HepG2 (cell line): Measurements from ENCODE around the gene CLEC2A. TPM values are rescaled to one million over a fixed set of nuclear protein-coding genes. Genes with fewer than 3 reads are reported as not detected.

ENCODE experiments used
- ATAC-seq: fragments of 200-7000 bp; cut with Tn5 transposase; 3 replicates; pipeline ENCODE4 v1.9.1; 2020; ENCODE audit warnings: mild to moderate bottlenecking, moderate library complexity
- BruUV-seq: library from RNA; stranded (reverse); fragments of 400-500 nt; replicated peaks from 2 replicates; lab custom pipeline; 2021; lab: Mats Ljungman, UMichigan
- CTCF ChIA-PET: fragments of 300-600 bp; formaldehyde crosslinking; extraction: SDS; loops from one replicate; lab custom pipeline; 2021; ENCODE audit warnings: low total read pairs, inconsistent platforms, low intra/inter-chr PET ratio; lab: Yijun Ruan, JAX
- POLR2A ChIA-PET: fragments of 350-600 bp; sonication (Branson Sonifier 250); formaldehyde crosslinking; loops from one replicate; lab custom pipeline; 2020; ENCODE audit warnings: antibody characterized with exemption, inconsistent platforms; lab: Yijun Ruan, JAX
- DNase-seq: peaks from one replicate; pipeline ENCODE4 v3.0.0-alpha.2; 2015; ENCODE audit warnings: low spot score
- FAIRE-seq: peaks from 3 replicates; lab custom pipeline; 2011; peaks lifted over from hg19 to GRCh38; lab: Jason Lieb, UNC
- H2AFZ ChIP-seq: one replicate; pipeline ENCODE4 v1.6.1; 2011; ENCODE audit warnings: low read length, inconsistent platforms
- H3K27ac ChIP-seq: fragments of 300-600 bp; 3 replicates; pipeline ENCODE4 v1.8.0; 2011; ENCODE audit warnings: mixed run types, mild to moderate bottlenecking, mixed read lengths, low read length, inconsistent platforms; ENCODE audit not compliant: insufficient read depth; ENCODE audit errors: extremely low read length
- H3K27me3 ChIP-seq, 2 experiments: fragments of 200-600 bp in 1 of 2; 2 replicates in 1 of 2; 3 replicates in 1 of 2; pipeline versions ENCODE4 v1.6.0 to v1.8.0; 2011; ENCODE audit warnings: low read length in 2 of 2, mild to moderate bottlenecking in 2 of 2, moderate library complexity in 2 of 2, inconsistent platforms in 1 of 2; ENCODE audit not compliant: insufficient read depth in 2 of 2, control insufficient read depth in 1 of 2
- H3K36me3 ChIP-seq, 2 experiments: fragments of 200-600 bp in 1 of 2; replicated peaks in 1 of 2; 2 replicates in 1 of 2; 3 replicates in 1 of 2; pipeline versions ENCODE4 v1.5.1 to v1.8.0; 2011; ENCODE audit warnings: low read length in 2 of 2, inconsistent platforms in 1 of 2; ENCODE audit not compliant: insufficient read depth in 2 of 2, control insufficient read depth in 1 of 2
- H3K4me1 ChIP-seq: 2 replicates; pipeline ENCODE4 v1.5.1; 2012; ENCODE audit warnings: low read length, inconsistent platforms; ENCODE audit not compliant: insufficient read depth
- H3K4me2 ChIP-seq: 2 replicates; pipeline ENCODE4 v1.6.0; 2011; ENCODE audit warnings: low read depth, low read length, inconsistent platforms
- H3K4me3 ChIP-seq, 3 experiments: fragments of 200-600 bp in 1 of 3; sonication (generic), shearing (Covaris generic) in 1 of 3; replicated peaks in 1 of 3; 2 replicates each; pipeline ENCODE4 v1.5.1; 2011 to 2016; ENCODE audit warnings: low read length in 3 of 3, inconsistent platforms in 2 of 3, low read depth in 2 of 3, mild to moderate bottlenecking in 2 of 3, control low read depth in 1 of 3, mixed read lengths in 1 of 3; ENCODE audit not compliant: insufficient read depth in 1 of 3
- H3K79me2 ChIP-seq: one replicate; pipeline ENCODE4 v1.6.1; 2011; ENCODE audit warnings: low read length, inconsistent platforms; ENCODE audit not compliant: insufficient read depth
- H3K9ac ChIP-seq: 2 replicates; pipeline ENCODE4 v1.6.0; 2011; ENCODE audit warnings: mild to moderate bottlenecking, low read depth, low read length, inconsistent platforms; ENCODE audit not compliant: insufficient read depth
- H3K9me3 ChIP-seq: 2 replicates; pipeline ENCODE4 v1.5.1; 2012; ENCODE audit warnings: mild to moderate bottlenecking, low read length
- H4K20me1 ChIP-seq: 2 replicates; pipeline ENCODE4 v1.6.0; 2011; ENCODE audit warnings: inconsistent platforms, mild to moderate bottlenecking, low read length, moderate library complexity; ENCODE audit not compliant: insufficient read depth
- ELF3 ChIP-seq: IDR thresholded peaks from 2 replicates; pipeline ENCODE4 v1.6.1; 2016; ENCODE audit warnings: missing genetic modification reagents, missing compliant biosample characterization
- HIVEP1 ChIP-seq: sonication (generic); formaldehyde crosslinking; IDR thresholded peaks from 2 replicates; pipeline ENCODE4 v1.4.0; 2020; ENCODE audit warnings: mild to moderate bottlenecking, missing genetic modification reagents
- MEIS2 ChIP-seq: sonication (generic); formaldehyde crosslinking; IDR thresholded peaks from 2 replicates; pipeline ENCODE4 v1.9.0; 2021; ENCODE audit warnings: mild to moderate bottlenecking, missing genetic modification reagents
- NFRKB ChIP-seq: fragments of 450-650 bp; IDR thresholded peaks from 2 replicates; pipeline ENCODE4 v1.6.1; 2017
- RAD51 ChIP-seq: fragments of 450-650 bp; IDR thresholded peaks from 2 replicates; pipeline ENCODE4 v1.6.1; 2016; ENCODE audit warnings: borderline replicate concordance
- SALL1 ChIP-seq: sonication (generic); formaldehyde crosslinking; IDR thresholded peaks from 2 replicates; pipeline ENCODE4 v1.8.0; 2022; ENCODE audit warnings: mild to moderate bottlenecking, missing genetic modification reagents
- SKI ChIP-seq: fragments of 450-650 bp; IDR thresholded peaks from one replicate; pipeline ENCODE4 v1.6.1; 2018; ENCODE audit warnings: mild to moderate bottlenecking; ENCODE audit not compliant: partially characterized antibody
- ZNF10 ChIP-seq: sonication (generic); formaldehyde crosslinking; IDR thresholded peaks from 2 replicates; pipeline ENCODE4 v1.4.0; 2020; ENCODE audit warnings: mild to moderate bottlenecking, low read depth, missing genetic modification reagents, borderline replicate concordance
- ZNF274 ChIP-seq: sonication (generic); formaldehyde crosslinking; IDR thresholded peaks from 2 replicates; pipeline ENCODE4 v1.5.1; 2020; ENCODE audit warnings: mild to moderate bottlenecking, missing genetic modification reagents
- ZNF329 ChIP-seq: sonication (generic); formaldehyde crosslinking; IDR thresholded peaks from 2 replicates; pipeline ENCODE4 v1.9.0; 2021; ENCODE audit warnings: low read depth, mild to moderate bottlenecking, missing genetic modification reagents
- ZNF598 ChIP-seq: sonication (generic); formaldehyde crosslinking; IDR thresholded peaks from 2 replicates; pipeline ENCODE4 v1.5.1; 2020; ENCODE audit warnings: mild to moderate bottlenecking, missing genetic modification reagents, borderline replicate concordance
- ZNF839 ChIP-seq: sonication (generic); formaldehyde crosslinking; IDR thresholded peaks from 2 replicates; pipeline ENCODE4 v1.4.0; 2020; ENCODE audit warnings: missing genetic modification reagents, mild to moderate bottlenecking, borderline replicate concordance
- WGBS: methylation state at CpG from one replicate; pipeline ENCODE4 v1.1.6; 2017; ENCODE audit warnings: low lambda C conversion rate; 5-methylcytosine and 5-hydroxymethylcytosine counted together
- in situ Hi-C: cut with HindIII; loops from 2 replicates; pipeline ENCODE4 v1.10.0; 2017; ENCODE audit warnings: low pct_unique_long_range_greater_than_20kb; ENCODE audit not compliant: extremely low pct_ligation_motif_present
- intact Hi-C: fragments of 100-400 bp; cut with micrococcal nuclease; formaldehyde crosslinking; loops from one replicate; pipeline ENCODE4 v1.10.0; 2022; ENCODE audit not compliant: unreplicated experiment
- polyA plus RNA-seq, 8 experiments: library from polyadenylated mRNA; depleted of rRNA in 3 of 8; stranded (reverse) in 7 of 8; unstranded in 1 of 8; fragments of >200 nt; fragmentation: Illumina TruSeq in 4 of 8; extraction: Trizol in 4 of 8; gene quantifications; 2 replicates each; pipeline versions ENCODE4 v1.2.1 to v1.2.3, GENCODE V29; 2011 to 2016; ENCODE audit warnings: low read depth in 4 of 8, missing spikeins in 1 of 8, mixed read lengths in 1 of 8; ENCODE audit not compliant: insufficient read depth in 1 of 8
- total RNA-seq, 5 experiments: library from RNA; depleted of rRNA; stranded (reverse); fragments of >200 nt; fragmentation: Illumina TruSeq; extraction: Trizol; gene quantifications; 2 replicates each; pipeline ENCODE4 v1.2.3, GENCODE V29; 2016; ENCODE audit warnings: low read depth in 1 of 5
- TF ChIP-seq, protein P1 (sequence below): sonication (generic); formaldehyde crosslinking; IDR thresholded peaks from 2 replicates; pipeline ENCODE4 v1.5.1; 2020; ENCODE audit warnings: missing genetic modification reagents, mild to moderate bottlenecking, borderline replicate concordance

The CLEC2A gene
- total and polyA plus RNA-seq, 2 of the 13 experiments (the other 11 are each of a cell fraction or from before 2014, with no cell fraction given), result not detected

GRCh38 chr12:9971181-9971580 is 39.0 kb upstream of the CLEC2A start, which contains the start of gene CLEC12A:
TSS of gene CLEC12A (plus strand) at chr12:9971409. CDS start at chr12:9971597, 188 bp downstream.
- no peaks in the 10 kb centered on the region for H3K27me3 ChIP-seq
- ChIA-PET POLR2A (no interaction called here), CTCF (no interaction called here)
- ATAC-seq (no peak), FAIRE-seq (no peak), DNase-seq (no peak)
- no TSS peak for BruUV-seq
- no peaks in the 10 kb centered on the region for H4K20me1 ChIP-seq
- intact Hi-C loops, result no loop called here
- peaks cover 10% of the 10 kb centered on the region; the same call in 1 of the 2 replicates for H3K9me3 ChIP-seq
- WGBS, result 0% methylated on average over 1 of the region's 1 CpG
- TF ChIP-seq ZNF598 (no peak), SALL1 (no peak), ZNF839 (CRISPR knock-in tag) (no peak), RAD51 (no peak), ZNF329 (CRISPR knock-in tag) (no peak), NFRKB (no peak), SKI (no peak), ZNF10 (CRISPR knock-in tag) (no peak), MEIS2 (CRISPR knock-in tag) (no peak), ZNF274 (CRISPR knock-in tag) (no peak), HIVEP1 (CRISPR knock-in tag) (no peak), ELF3 (CRISPR knock-in tag) (no peak)
- TF ChIP-seq, protein P1, sequence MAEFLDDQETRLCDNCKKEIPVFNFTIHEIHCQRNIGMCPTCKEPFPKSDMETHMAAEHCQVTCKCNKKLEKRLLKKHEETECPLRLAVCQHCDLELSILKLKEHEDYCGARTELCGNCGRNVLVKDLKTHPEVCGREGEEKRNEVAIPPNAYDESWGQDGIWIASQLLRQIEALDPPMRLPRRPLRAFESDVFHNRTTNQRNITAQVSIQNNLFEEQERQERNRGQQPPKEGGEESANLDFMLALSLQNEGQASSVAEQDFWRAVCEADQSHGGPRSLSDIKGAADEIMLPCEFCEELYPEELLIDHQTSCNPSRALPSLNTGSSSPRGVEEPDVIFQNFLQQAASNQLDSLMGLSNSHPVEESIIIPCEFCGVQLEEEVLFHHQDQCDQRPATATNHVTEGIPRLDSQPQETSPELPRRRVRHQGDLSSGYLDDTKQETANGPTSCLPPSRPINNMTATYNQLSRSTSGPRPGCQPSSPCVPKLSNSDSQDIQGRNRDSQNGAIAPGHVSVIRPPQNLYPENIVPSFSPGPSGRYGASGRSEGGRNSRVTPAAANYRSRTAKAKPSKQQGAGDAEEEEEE (CRISPR knock-in tag), result no peak
- H2AFZ ChIP-seq, result no peak within 1 kb of the TSS
- H3K4me1 ChIP-seq, result no peaks in the 10 kb centered on the region
- no peak within 1 kb of the TSS for H3K4me2 ChIP-seq
- H3K79me2 ChIP-seq, result no peaks in the 10 kb centered on the region
- no peak within 1 kb of the TSS for H3K4me3 ChIP-seq
- no peak within 1 kb of the TSS for H3K9ac ChIP-seq
- in situ Hi-C loops, result no loop called here
- no peak within 1 kb of the TSS for H3K27ac ChIP-seq
- H3K36me3 ChIP-seq, result no peaks in the 10 kb centered on the region
